NCI-H460 (cell line): ENCODE data around the gene FBXO22. TPM values are rescaled to one million over a fixed set of nuclear protein-coding genes. Genes with fewer than 3 reads are reported as not detected.
"Not testable (repeated sequence)": the region's sequence is repeated elsewhere in the genome, so short reads cannot be mapped to it uniquely, and the experiment has no call there.

Experiments used
- DNase-seq: peaks from one replicate; pipeline ENCODE4 v3.0.0-alpha.2; 2016; ENCODE audit warnings: low read depth; ENCODE audit errors: extremely low read depth
- small RNA-seq, 2 experiments: library from RNA; depleted of rRNA; stranded (forward); fragments of <200 nt; gene quantifications; one replicate each; pipeline ENCODE3, GENCODE V24; 2014
- total RNA-seq: library from RNA; depleted of rRNA; stranded (reverse); fragments of >200 nt; shearing (Covaris generic); gene quantifications from 2 replicates; pipeline ENCODE4 v1.2.3, GENCODE V29; 2014; rRNA removed

The FBXO22 gene
- total RNA-seq, 1 experiment from 2014 or later = 107 TPM

DNA sequence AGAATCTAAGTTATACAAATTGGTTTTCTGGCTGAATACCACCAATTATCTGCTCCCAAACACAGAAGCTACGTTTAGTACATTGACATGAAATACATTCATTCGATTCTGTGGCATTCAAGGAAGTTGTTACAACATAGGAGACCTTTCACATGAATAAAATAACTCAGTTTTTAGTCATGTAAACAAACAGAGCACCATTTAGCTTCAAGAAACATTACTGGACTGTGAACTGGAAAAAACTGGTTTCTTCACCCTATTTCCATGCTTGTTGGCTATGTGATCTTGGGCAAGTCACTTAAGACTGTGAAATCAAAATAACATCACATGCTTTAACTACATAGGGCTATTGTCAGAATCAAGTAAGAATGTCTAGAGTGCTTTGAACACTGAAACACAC is 62.4 kb downstream of the FBXO22 start:
- DNase-seq = no peak

GRCh38 chr15:75976766-75977165 is 73.1 kb downstream of the FBXO22 start:
- DNase-seq = not testable (repeated sequence)

- DNase-seq = no peak
These were observed 77.6 kb downstream of the FBXO22 start for GRCh38 chr15:75981149-75981815.

DNA sequence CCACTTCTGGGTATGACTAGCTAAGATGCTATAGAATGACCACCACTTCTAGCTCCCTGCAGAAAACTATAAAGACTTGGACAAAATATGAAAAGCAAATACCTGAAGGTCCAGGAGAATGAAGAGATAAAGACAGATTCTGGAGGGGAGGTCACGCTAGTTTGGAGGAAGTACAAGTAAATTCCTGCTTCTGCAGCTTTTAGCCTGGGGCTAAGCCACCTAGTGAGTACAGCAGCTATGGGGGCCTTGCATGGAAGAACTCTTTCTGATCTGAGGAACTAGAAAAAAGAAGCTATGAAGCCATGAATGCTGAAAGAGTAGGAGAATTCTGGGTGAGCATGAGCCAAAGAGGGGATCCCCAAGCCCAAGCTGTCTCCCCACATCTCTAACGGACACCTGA is 78.8 kb downstream of the FBXO22 start:
- DNase-seq = no peak

- not testable (repeated sequence) for DNase-seq
These were observed 81.0 kb downstream of the FBXO22 start for GRCh38 chr15:75984706-75985105.

- DNase-seq = no peak
These were observed 82.3 kb downstream of the FBXO22 start for GRCh38 chr15:75985971-75986370.

- DNase-seq = no peak
These were observed 85.4 kb downstream of the FBXO22 start for GRCh38 chr15:75989045-75989444.

DNA sequence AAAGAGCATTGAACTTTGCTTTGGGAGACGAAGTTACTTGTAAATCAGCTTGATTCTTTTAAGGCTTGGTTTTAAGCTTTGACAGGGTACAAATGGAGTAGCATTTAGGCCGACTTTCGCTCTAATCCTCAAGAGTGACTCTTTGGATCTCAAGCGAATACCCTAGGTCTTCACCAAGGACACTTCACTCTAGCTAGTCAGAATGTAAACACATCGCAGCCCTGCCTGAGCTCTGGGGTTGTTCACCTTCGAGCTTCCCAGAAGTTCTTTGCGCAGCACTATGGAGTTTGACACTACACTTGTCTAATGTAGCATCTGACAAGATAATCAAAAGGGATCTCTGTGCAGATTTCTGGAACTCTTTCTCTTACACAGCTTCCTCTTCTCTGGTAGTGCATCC is 86.2 kb downstream of the FBXO22 start:
- DNase-seq = no peak

Small RNAs within 50 kb of the gene (small RNA-seq; reads per million reads assigned to genes)
- 0 reads per million in 2 experiments for gene RN7SL510P

Other genes with a start within 250 kb of the FBXO22 start
- 0.10 and 0.20 TPM in 2 replicates for gene CSPG4, start 191.0 kb upstream of the FBXO22 start, total RNA-seq
- gene UBE2Q2, start 60.4 kb upstream of the FBXO22 start, total RNA-seq = 20.8 and 25.4 TPM in 2 replicates
- 18.5 and 19.5 TPM in 2 replicates for gene NRG4, start 108.5 kb downstream of the FBXO22 start, total RNA-seq
- gene TMEM266, start 156.1 kb downstream of the FBXO22 start, total RNA-seq = not detected in 2 replicates